ENCODE measurements around the gene POLD4. TPM values are rescaled to one million over a fixed set of nuclear protein-coding genes. Genes with fewer than 3 reads are reported as not detected.

The POLD4 gene
- total RNA-seq, 1 donor from 2014 or later: 32.0 TPM

DNA sequence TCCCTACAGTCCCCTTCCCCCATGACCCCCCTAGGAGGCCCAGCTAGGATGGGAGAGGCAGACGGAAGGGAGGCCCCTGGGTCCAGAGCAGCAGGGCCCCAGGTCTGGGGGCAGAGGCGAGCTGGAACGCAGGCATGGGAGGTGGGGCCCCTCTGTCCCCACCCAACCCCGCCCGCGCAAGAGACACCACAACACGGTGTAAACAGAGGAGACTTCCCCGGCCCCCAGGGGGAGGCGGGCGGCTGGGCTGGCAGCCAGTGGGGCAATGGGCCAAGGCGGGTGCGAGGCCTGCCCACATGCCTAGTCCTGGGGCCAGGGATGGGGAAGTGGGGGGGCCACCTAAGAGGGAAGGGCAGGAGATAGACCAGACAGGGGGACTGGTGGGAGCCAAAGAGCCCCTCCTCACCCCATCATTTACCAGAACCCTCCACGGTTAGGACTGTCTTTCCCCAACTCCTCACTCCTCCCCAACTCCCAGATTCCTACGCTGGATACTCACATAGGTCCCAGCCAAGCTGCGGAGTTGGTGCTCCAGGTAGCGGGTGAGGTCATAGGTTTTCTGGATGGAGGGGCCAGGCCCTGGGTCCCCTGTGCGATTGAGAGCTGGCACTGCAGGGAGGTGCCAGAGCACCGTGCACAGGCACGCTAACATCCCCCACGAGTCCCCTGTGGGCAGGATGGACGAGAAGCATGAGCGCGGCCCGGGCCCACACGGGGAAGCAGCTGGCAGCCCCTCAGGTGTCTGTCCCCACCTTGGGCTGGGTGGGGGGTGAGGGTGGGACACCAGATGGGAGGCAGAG, 13.8 kb upstream of the POLD4 start:
- Mint-ChIP-seq H3K4me3 (no peak overlapping the region), H3K27me3 (ENCODE audit: low read depth) (no peaks in the 10 kb centered on the region), H3K36me3 (no peaks in the 10 kb centered on the region), H3K27ac (peak overlapping the region; percentile 72), H3K4me1 (peaks cover 57% of the 10 kb centered on the region), H3K9me3 (no peaks in the 10 kb centered on the region)
- DNase-seq (ENCODE audit: low spot score in 2 of 2, unreplicated experiment in 2 of 2): no peak
- TF ChIP-seq, protein P1, sequence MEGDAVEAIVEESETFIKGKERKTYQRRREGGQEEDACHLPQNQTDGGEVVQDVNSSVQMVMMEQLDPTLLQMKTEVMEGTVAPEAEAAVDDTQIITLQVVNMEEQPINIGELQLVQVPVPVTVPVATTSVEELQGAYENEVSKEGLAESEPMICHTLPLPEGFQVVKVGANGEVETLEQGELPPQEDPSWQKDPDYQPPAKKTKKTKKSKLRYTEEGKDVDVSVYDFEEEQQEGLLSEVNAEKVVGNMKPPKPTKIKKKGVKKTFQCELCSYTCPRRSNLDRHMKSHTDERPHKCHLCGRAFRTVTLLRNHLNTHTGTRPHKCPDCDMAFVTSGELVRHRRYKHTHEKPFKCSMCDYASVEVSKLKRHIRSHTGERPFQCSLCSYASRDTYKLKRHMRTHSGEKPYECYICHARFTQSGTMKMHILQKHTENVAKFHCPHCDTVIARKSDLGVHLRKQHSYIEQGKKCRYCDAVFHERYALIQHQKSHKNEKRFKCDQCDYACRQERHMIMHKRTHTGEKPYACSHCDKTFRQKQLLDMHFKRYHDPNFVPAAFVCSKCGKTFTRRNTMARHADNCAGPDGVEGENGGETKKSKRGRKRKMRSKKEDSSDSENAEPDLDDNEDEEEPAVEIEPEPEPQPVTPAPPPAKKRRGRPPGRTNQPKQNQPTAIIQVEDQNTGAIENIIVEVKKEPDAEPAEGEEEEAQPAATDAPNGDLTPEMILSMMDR (IDR thresholded peaks at IDR 0.05; ENCODE audit: unreplicated experiment): no peak

- H3K27me3 Mint-ChIP-seq (ENCODE audit: low read depth): no peaks in the 10 kb centered on the region
- no peak for DNase-seq (ENCODE audit: low spot score in 2 of 2, unreplicated experiment in 2 of 2)
Observed at GRCh38 chr11:67366546-67366945, 13.2 kb upstream of the POLD4 start.

GRCh38 chr11:67365736-67366444, 12.5 kb upstream of the POLD4 start:
- Mint-ChIP-seq H3K9me3 (no peaks in the 10 kb centered on the region), H3K4me1 (peaks cover 46% of the 10 kb centered on the region), H3K4me3 (peak overlapping the region; percentile 2), H3K27me3 (ENCODE audit: low read depth) (no peaks in the 10 kb centered on the region), H3K27ac (peak overlapping the region; percentile 72), H3K36me3 (no peaks in the 10 kb centered on the region)
- TF ChIP-seq, protein P1 (IDR thresholded peaks at IDR 0.05; ENCODE audit: unreplicated experiment): no peak
- DNase-seq (ENCODE audit: low spot score in 2 of 2, unreplicated experiment in 2 of 2): no peak

More at GRCh38 chr11:67366546-67366945, 13.2 kb upstream of the POLD4 start:
- TF ChIP-seq, protein P1 (IDR thresholded peaks at IDR 0.05; ENCODE audit: unreplicated experiment): no peak
- Mint-ChIP-seq H3K9me3 (no peaks in the 10 kb centered on the region), H3K36me3 (no peaks in the 10 kb centered on the region), H3K27ac (peak overlapping the region; percentile 72), H3K4me1 (peaks cover 53% of the 10 kb centered on the region), H3K4me3 (peak overlapping the region; percentile 2)

- H3K27ac Mint-ChIP-seq: peak overlapping the region; percentile 72
- no peaks in the 10 kb centered on the region for H3K36me3 Mint-ChIP-seq
- DNase-seq (ENCODE audit: low spot score in 2 of 2, unreplicated experiment in 2 of 2): no peak
- TF ChIP-seq, protein P1 (IDR thresholded peaks at IDR 0.05; ENCODE audit: unreplicated experiment): no peak
- peaks cover 38% of the 10 kb centered on the region for H3K4me1 Mint-ChIP-seq
- H3K9me3 Mint-ChIP-seq: no peaks in the 10 kb centered on the region
- no peaks in the 10 kb centered on the region for H3K27me3 Mint-ChIP-seq (ENCODE audit: low read depth)
- H3K4me3 Mint-ChIP-seq: no peak overlapping the region
Observed at GRCh38 chr11:67364783-67365722, 11.7 kb upstream of the POLD4 start.

DNA sequence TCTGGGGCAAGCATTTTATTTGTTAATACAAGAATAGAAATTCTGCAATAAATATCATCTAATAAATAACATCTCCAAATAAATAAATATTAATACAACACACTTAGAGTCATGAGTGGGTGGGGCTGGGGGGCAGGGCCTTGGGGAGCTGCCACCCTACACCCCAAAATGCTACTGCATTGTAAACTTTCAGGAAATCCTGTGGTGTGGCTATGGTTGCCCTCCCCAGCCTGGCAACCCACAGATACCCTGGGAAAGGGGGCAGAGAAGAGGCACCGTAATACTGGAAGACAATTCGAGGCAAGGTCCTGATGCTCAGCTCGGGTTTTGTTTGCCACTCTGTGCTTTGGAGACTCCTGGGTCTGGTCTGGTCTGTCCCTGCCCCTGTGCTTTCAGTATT, 10.8 kb upstream of the POLD4 start:
- Mint-ChIP-seq H3K9me3 (no peaks in the 10 kb centered on the region), H3K27ac (no peak overlapping the region), H3K36me3 (no peaks in the 10 kb centered on the region), H3K4me3 (no peak overlapping the region), H3K27me3 (ENCODE audit: low read depth) (no peaks in the 10 kb centered on the region), H3K4me1 (peaks cover 30% of the 10 kb centered on the region)
- TF ChIP-seq, protein P1 (IDR thresholded peaks at IDR 0.05; ENCODE audit: unreplicated experiment): no peak
- no peak for DNase-seq (ENCODE audit: low spot score in 2 of 2, unreplicated experiment in 2 of 2)

All from mesothelial cell of epicardium (in vitro differentiated cells).